GF-D8 (cell line): ENCODE data around the gene LCE1F.

ENCODE experiments used
- DNase-seq: peaks from one replicate; lab custom pipeline; 2025; lab: John Stamatoyannopoulos, UW

Gene LCE1F

GRCh38 chr1:152776361-152776760, 1.4 kb downstream of the LCE1F start:
- DNase-seq: no peak

GRCh38 chr1:152777510-152778137, 2.7 kb downstream of the LCE1F start:
- DNase-seq: no peak

GRCh38 chr1:152783095-152783494, 8.2 kb downstream of the LCE1F start:
- DNase-seq: no peak

- no peak for DNase-seq
These were observed 11.1 kb downstream of the LCE1F start, which contains the start of gene LCE1E for GRCh38 chr1:152786077-152786476. Gene LCE1E, plus strand, starts transcription at chr1:152786257. Its CDS starts 1,043 bp downstream, at chr1:152787300.

- no peak for DNase-seq
These were observed 20.7 kb downstream of the LCE1F start for GRCh38 chr1:152795686-152796085.

- no peak for DNase-seq
These were observed 21.5 kb downstream of the LCE1F start, which contains the start of gene LCE1D for GRCh38 chr1:152796421-152796820. Gene LCE1D, plus strand, starts transcription at chr1:152796721. Its CDS starts 1,074 bp downstream, at chr1:152797795.

- no peak for DNase-seq
These were observed 26.4 kb downstream of the LCE1F start for GRCh38 chr1:152801333-152801732.

- no peak for DNase-seq
These were observed 31.6 kb downstream of the LCE1F start, which contains the start of gene LCE1C for GRCh38 chr1:152806576-152806975. Gene LCE1C, minus strand, starts transcription at chr1:152806651. Its CDS starts 1,173 bp downstream, at chr1:152805478.

GRCh38 chr1:152811050-152811449, 36.1 kb downstream of the LCE1F start:
- no peak for DNase-seq

GRCh38 chr1:152811671-152812070, 36.7 kb downstream of the LCE1F start, which contains the start of gene LCE1B:
Gene LCE1B, plus strand, starts transcription at chr1:152811971. Its CDS starts 476 bp downstream, at chr1:152812447.
- DNase-seq: no peak

- DNase-seq: no peak
These were observed 42.4 kb downstream of the LCE1F start for GRCh38 chr1:152817309-152817708.

GRCh38 chr1:152823294-152823693, 48.4 kb downstream of the LCE1F start:
- DNase-seq: no peak

GRCh38 chr1:152824964-152825363, 50.0 kb downstream of the LCE1F start:
- no peak for DNase-seq
